GM18507 (cell line): Measurements from ENCODE around the gene SSTR3.

Source experiments
- DNase-seq: peaks from one replicate; pipeline ENCODE4 v3.0.0; 2011; ENCODE audit warnings: low read depth; ENCODE audit not compliant: insufficient read length; ENCODE audit errors: extremely low spot score
- FAIRE-seq: peaks from 2 replicates; lab custom pipeline; 2011; peaks lifted over from hg19 to GRCh38; lab: Jason Lieb, UNC

Gene SSTR3

GRCh38 chr22:37229805-37230672 is 17.8 kb upstream of the SSTR3 start:
- peak; percentile 94 for FAIRE-seq
- peak; percentile 75 for DNase-seq

- DNase-seq: no peak
- FAIRE-seq: peak; percentile 44
Observed at GRCh38 chr22:37229012-37229804, 16.9 kb upstream of the SSTR3 start.

GRCh38 chr22:37228106-37229011 is 16.1 kb upstream of the SSTR3 start:
- DNase-seq (no peak), FAIRE-seq (peak; percentile 12)

- no peak for FAIRE-seq
- DNase-seq: no peak
Observed at GRCh38 chr22:37226514-37226913, 14.2 kb upstream of the SSTR3 start.

GRCh38 chr22:37226087-37226486 is 13.8 kb upstream of the SSTR3 start:
- no peak for DNase-seq
- no peak for FAIRE-seq

GRCh38 chr22:37225481-37225880 is 13.2 kb upstream of the SSTR3 start:
- FAIRE-seq: peak; percentile 72

GRCh38 chr22:37224757-37225420 is 12.6 kb upstream of the SSTR3 start:
- DNase-seq (no peak), FAIRE-seq (no peak)

More at GRCh38 chr22:37225481-37225880, 13.2 kb upstream of the SSTR3 start:
- DNase-seq: no peak

- no peak for DNase-seq
- FAIRE-seq: peak; percentile 93
Observed at GRCh38 chr22:37223965-37224551, 11.8 kb upstream of the SSTR3 start.

- DNase-seq (no peak), FAIRE-seq (peak; percentile 88)
Observed at GRCh38 chr22:37222440-37222971, 10.2 kb upstream of the SSTR3 start.

- no peak for DNase-seq
- peak; percentile 50 for FAIRE-seq
Observed at GRCh38 chr22:37221424-37222333, 9.4 kb upstream of the SSTR3 start.

- DNase-seq (no peak), FAIRE-seq (peak; percentile 93)
Observed at GRCh38 chr22:37220543-37220981, 8.3 kb upstream of the SSTR3 start.

GRCh38 chr22:37219533-37219932 is 7.3 kb upstream of the SSTR3 start:
- DNase-seq (no peak), FAIRE-seq (no peak)

GRCh38 chr22:37218771-37219411 is 6.6 kb upstream of the SSTR3 start:
- FAIRE-seq: peak; percentile 100
- peak; percentile 65 for DNase-seq

GRCh38 chr22:37218399-37218770 is 6.1 kb upstream of the SSTR3 start:
- DNase-seq (no peak), FAIRE-seq (no peak)

GRCh38 chr22:37215890-37216289 is 3.6 kb upstream of the SSTR3 start:
- FAIRE-seq: peak; percentile 81
- no peak for DNase-seq

- FAIRE-seq (no peak), DNase-seq (no peak)
Observed at GRCh38 chr22:37214731-37215030, 2.4 kb upstream of the SSTR3 start.
